Adrenal gland (tissue), 12 donors: ENCODE data around the gene RNF212. TPM values are rescaled to one million over a fixed set of nuclear protein-coding genes. Genes with fewer than 3 reads are reported as not detected.

ENCODE experiments used
- polyA plus RNA-seq, 3 donors: library from polyadenylated mRNA; stranded (reverse); fragments of 200-250 nt in 2 of 3; fragments of 350-450 nt in 1 of 3; fragmentation: Illumina TruSeq in 1 of 3; extraction: RNeasy Lipid Tissue Mini Kit (QIAGEN cat#74804) in 1 of 3; gene quantifications; one replicate each; pipeline ENCODE4 v1.2.3, GENCODE V29; 2013 to 2014
- small RNA-seq, 2 donors: library from RNA; depleted of rRNA; stranded (forward); fragments of <200 nt; gene quantifications; one replicate each; pipeline ENCODE3, GENCODE V24; 2016
- total RNA-seq, 9 donors: library from RNA; depleted of rRNA in 4 of 9; stranded (reverse); fragments of >200 nt in 4 of 9; fragments of 120-200 nt in 1 of 9; fragmentation: NEBNext Ultra II Directional in 1 of 9; extraction: Animal tissue kit (Norgen Biotek cat#: 25700) in 1 of 9; gene quantifications; one replicate each; pipeline versions ENCODE4 v1.1.0 to v1.2.4, GENCODE V29; 2013 to 2023
- donor health status: healthy with polysubstance abuse.
- donor health status: Bipolar disorder and iron deficiency.
- donor health status: DM: yes; HTN: yes; CAD: no.
- donor health status: DM: no; HTN: no; CAD: no.
- donor health status: DM: no; HTN: no; CAD: no.
- donor health status: DM: yes; HTN: yes; CAD: no.

RNF212 gene
- total and polyA plus RNA-seq, 12 donors = 1.3 to 9.5 (median 2.4) TPM; not detected in 1

Small RNA genes lying within 50 kb of the gene (small RNA-seq; reads per million reads assigned to genes)
- 0 reads per million in 2 donors for gene RF00554

Other genes with a start within 250 kb of the RNF212 start
- gene GAK, start 181.2 kb downstream of the RNF212 start, total RNA-seq = 100 to 1,000 TPM in 6 of 9 donors, 10 to 100 TPM in 3; 69.1 to 176 (median 128) TPM
- 100 to 1,000 TPM in 2 of 3 donors, 10 to 100 TPM in 1; 39.0 to 381 (median 224) TPM for gene GAK, start 181.2 kb downstream of the RNF212 start, polyA plus RNA-seq
- 10 to 100 TPM; 20.2 to 70.4 (median 46.7) TPM for gene TMEM175, start 181.1 kb downstream of the RNF212 start, total RNA-seq
- gene TMEM175, start 181.1 kb downstream of the RNF212 start, polyA plus RNA-seq = 100 to 1,000 TPM in 2 of 3 donors, 10 to 100 TPM in 1; 22.4 to 142 (median 113) TPM
- gene DGKQ, start 140.0 kb downstream of the RNF212 start, total RNA-seq = 10 to 100 TPM in 6 of 9 donors, 1 to 10 TPM in 3; 3.0 to 16.5 (median 13.2) TPM
- gene DGKQ, start 140.0 kb downstream of the RNF212 start, polyA plus RNA-seq = 10 to 100 TPM in 2 of 3 donors, under 1 TPM in 1; 0.55 to 13.8 (median 11.8) TPM
- 10 to 100 TPM in 8 of 9 donors, 1 to 10 TPM in 1; 8.0 to 78.4 (median 30.8) TPM for gene IDUA, start 126.5 kb downstream of the RNF212 start, total RNA-seq
- 100 to 1,000 TPM in 1 of 3 donors, 10 to 100 TPM in 1, 1 to 10 TPM in 1; 1.6 to 109 (median 90.6) TPM for gene IDUA, start 126.5 kb downstream of the RNF212 start, polyA plus RNA-seq
- 10 to 100 TPM in 2 of 9 donors, 1 to 10 TPM in 5, under 1 TPM in 2; 0.85 to 55.0 (median 4.0) TPM for gene SLC26A1, start 120.2 kb downstream of the RNF212 start, total RNA-seq
- gene SLC26A1, start 120.2 kb downstream of the RNF212 start, polyA plus RNA-seq = 10 to 100 TPM in 1 of 3 donors, 1 to 10 TPM in 2; 2.5 to 11.6 (median 3.7) TPM
- 100 to 1,000 TPM in 3 of 9 donors, 10 to 100 TPM in 6; 45.9 to 274 (median 84.5) TPM for gene FGFRL1, start 101.9 kb downstream of the RNF212 start, total RNA-seq
- 10 to 100 TPM; 24.4 to 75.5 (median 25.3) TPM for gene FGFRL1, start 101.9 kb downstream of the RNF212 start, polyA plus RNA-seq
- gene SPON2, start 59.0 kb upstream of the RNF212 start, total RNA-seq = 100 to 1,000 TPM in 3 of 9 donors, 10 to 100 TPM in 6; 14.1 to 206 (median 75.3) TPM
- gene SPON2, start 59.0 kb upstream of the RNF212 start, polyA plus RNA-seq = 10 to 100 TPM in 2 of 3 donors, 1 to 10 TPM in 1; 4.1 to 83.7 (median 28.4) TPM
- gene CTBP1, start 135.6 kb upstream of the RNF212 start, total RNA-seq = 100 to 1,000 TPM in 8 of 9 donors, 10 to 100 TPM in 1; 69.5 to 293 (median 163) TPM
- gene CTBP1, start 135.6 kb upstream of the RNF212 start, polyA plus RNA-seq = 100 to 1,000 TPM in 2 of 3 donors, 10 to 100 TPM in 1; 45.7 to 172 (median 145) TPM
- 10 to 100 TPM; 50.2 to 96.8 (median 78.7) TPM for gene MAEA, start 176.3 kb upstream of the RNF212 start, total RNA-seq
- 100 to 1,000 TPM in 1 of 3 donors, 10 to 100 TPM in 2; 35.6 to 103 (median 70.3) TPM for gene MAEA, start 176.3 kb upstream of the RNF212 start, polyA plus RNA-seq
- 10 to 100 TPM in 6 of 9 donors, 1 to 10 TPM in 3; 3.5 to 36.5 (median 16.7) TPM for gene UVSSA, start 233.6 kb upstream of the RNF212 start, total RNA-seq
- 10 to 100 TPM in 2 of 3 donors, 1 to 10 TPM in 1; 2.9 to 37.4 (median 21.9) TPM for gene UVSSA, start 233.6 kb upstream of the RNF212 start, polyA plus RNA-seq